SK-N-MC (cell line): ENCODE results near the gene TVP23C.

Source experiments
- FOXP2 ChIP-seq: optimal IDR thresholded peaks from 2 replicates; pipeline ENCODE3; 2011; ENCODE audit warnings: mild to moderate bottlenecking, moderate library complexity; ENCODE audit not compliant: insufficient read depth; ENCODE audit errors: extremely low read length, control extremely low read depth
- POLR2AphosphoS5 ChIP-seq: IDR thresholded peaks from 2 replicates; pipeline ENCODE4 v1.6.1; 2012; ENCODE audit warnings: mild to moderate bottlenecking, low read depth, low read length, borderline replicate concordance

DNA sequence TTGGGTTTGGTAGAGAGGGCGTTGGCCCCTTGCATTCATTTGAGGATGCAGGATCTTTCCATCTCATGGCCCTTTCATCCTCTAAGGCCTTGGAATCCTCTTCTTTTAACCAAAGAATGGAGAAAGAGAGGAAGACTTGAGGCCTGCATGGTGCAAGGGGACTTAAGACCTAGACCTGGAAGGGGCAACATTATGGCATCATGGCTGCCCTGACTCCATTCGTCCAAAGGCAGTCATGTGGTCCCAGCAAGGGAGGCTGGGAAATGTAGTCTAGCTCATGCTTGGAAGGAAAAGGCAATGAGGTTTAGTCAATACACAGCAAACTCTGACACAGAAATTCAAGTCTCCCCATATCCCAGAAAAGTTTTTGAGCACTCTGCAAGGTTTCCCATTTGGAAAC is 65.2 kb downstream of the TVP23C start:
- no peak for TF ChIP-seq FOXP2
- TF ChIP-seq POLR2AphosphoS5, result no peak
